BJ (cell line): ENCODE data around the gene QSOX2. TPM values are rescaled to one million over a fixed set of nuclear protein-coding genes. Genes with fewer than 3 reads are reported as not detected.

Experiments
- CTCF ChIA-PET: fragments of 350-600 bp; formaldehyde crosslinking; extraction: SDS; loops from one replicate; lab custom pipeline; 2021; ENCODE audit warnings: antibody characterized with exemption, inconsistent platforms; lab: Yijun Ruan, JAX
- POLR2A ChIA-PET: fragments of 300-600 bp; sonication (Branson Sonifier 250); formaldehyde crosslinking; extraction: SDS; loops from one replicate; lab custom pipeline; 2021; ENCODE audit warnings: antibody characterized with exemption; lab: Charles Lee
- DNase-seq: peaks from one replicate; pipeline ENCODE4 v3.0.0-alpha.2; 2011; ENCODE audit warnings: low read depth
- H3K27me3 ChIP-seq: 2 replicates; pipeline ENCODE4 v1.6.0; 2011; ENCODE audit warnings: low read length; ENCODE audit not compliant: control insufficient read depth, insufficient read depth
- H3K36me3 ChIP-seq: 2 replicates; pipeline ENCODE4 v1.5.1; 2011; ENCODE audit warnings: low read length; ENCODE audit not compliant: control insufficient read depth, insufficient read depth
- H3K4me3 ChIP-seq: 2 replicates; pipeline ENCODE4 v1.5.1; 2011; ENCODE audit warnings: low read depth, mild to moderate bottlenecking, control low read depth, low read length
- CTCF ChIP-seq: IDR thresholded peaks from 2 replicates; pipeline ENCODE4 v1.5.1; 2011; ENCODE audit warnings: low read depth, mild to moderate bottlenecking, control low read depth, inconsistent platforms, low read length, moderate library complexity; ENCODE audit not compliant: insufficient read depth
- polyA plus RNA-seq: library from polyadenylated mRNA; depleted of rRNA; stranded (reverse); fragments of >200 nt; gene quantifications from 2 replicates; pipeline ENCODE4 v1.2.3, GENCODE V29; 2011

QSOX2 gene
- polyA plus RNA-seq, 1 experiment = 7.0 TPM

GRCh38 chr9:136240941-136241340, 4.7 kb downstream of the QSOX2 start:
- Histone ChIP-seq H3K36me3 (peaks cover 4% of the 10 kb centered on the region), H3K27me3 (no peaks in the 10 kb centered on the region), H3K4me3 (no peak overlapping the region)
- ChIA-PET POLR2A (no interaction called here), CTCF (interaction anchor here (1.2 kb wide), 1 partner anchor 14 kb away, joined by 4 read pairs; no protein-coding TSS in a partner anchor)
- no peak for DNase-seq
- TF ChIP-seq CTCF = no peak

- H3K36me3 ChIP-seq = peaks cover 6% of the 10 kb centered on the region
- H3K4me3 ChIP-seq = no peak overlapping the region
- TF ChIP-seq CTCF = no peak
- ChIA-PET POLR2A (no interaction called here), CTCF (interaction anchor here (1.1 to 1.2 kb wide), 2 partner anchors 11 to 13 kb away, joined by 4 read pairs; no protein-coding TSS in a partner anchor)
- no peak for DNase-seq
- no peaks in the 10 kb centered on the region for H3K27me3 ChIP-seq
Measured at GRCh38 chr9:136239983-136240330, 5.7 kb downstream of the QSOX2 start.

GRCh38 chr9:136239135-136239982, 6.3 kb downstream of the QSOX2 start:
- Histone ChIP-seq H3K4me3 (no peak overlapping the region), H3K36me3 (peaks cover 6% of the 10 kb centered on the region), H3K27me3 (no peaks in the 10 kb centered on the region)
- no peak for DNase-seq
- no peak for TF ChIP-seq CTCF
- CTCF ChIA-PET = interaction anchor here (1.1 to 1.2 kb wide), 2 partner anchors 11 to 12 kb away, joined by 4 read pairs; no protein-coding TSS in a partner anchor
- POLR2A ChIA-PET = no interaction called here

- CTCF ChIA-PET = no interaction called here
- TF ChIP-seq CTCF = no peak
- Histone ChIP-seq H3K4me3 (no peak overlapping the region), H3K36me3 (peaks cover 6% of the 10 kb centered on the region), H3K27me3 (no peaks in the 10 kb centered on the region)
- no peak for DNase-seq
- POLR2A ChIA-PET = no interaction called here
Measured at GRCh38 chr9:136238342-136238732, 7.3 kb downstream of the QSOX2 start.

- POLR2A ChIA-PET = no interaction called here
Measured at GRCh38 chr9:136237486-136238341, 7.9 kb downstream of the QSOX2 start.

More at GRCh38 chr9:136237486-136238341, 7.9 kb downstream of the QSOX2 start:
- H3K4me3 ChIP-seq = no peak overlapping the region
- TF ChIP-seq CTCF = no peak
- no peaks in the 10 kb centered on the region for H3K27me3 ChIP-seq
- H3K36me3 ChIP-seq = peaks cover 6% of the 10 kb centered on the region
- CTCF ChIA-PET = no interaction called here
- DNase-seq = no peak
